DMS153 (cell line): ENCODE data around the gene NDRG3.
A peak's percentile ranks its signal among the peaks of the same experiment; 100 is the strongest.
"Not testable (repeated sequence)": the region's sequence is repeated elsewhere in the genome, so short reads cannot be mapped to it uniquely, and the experiment has no call there.

ENCODE experiments used
- DNase-seq: peaks from one replicate; lab custom pipeline; 2025; lab: John Stamatoyannopoulos, UW

Gene NDRG3

GRCh38 chr20:36644032-36644705 is 101.7 kb downstream of the NDRG3 start:
- DNase-seq: no peak

- DNase-seq: no peak
These were observed 103.8 kb downstream of the NDRG3 start for GRCh38 chr20:36642136-36642535.

DNA sequence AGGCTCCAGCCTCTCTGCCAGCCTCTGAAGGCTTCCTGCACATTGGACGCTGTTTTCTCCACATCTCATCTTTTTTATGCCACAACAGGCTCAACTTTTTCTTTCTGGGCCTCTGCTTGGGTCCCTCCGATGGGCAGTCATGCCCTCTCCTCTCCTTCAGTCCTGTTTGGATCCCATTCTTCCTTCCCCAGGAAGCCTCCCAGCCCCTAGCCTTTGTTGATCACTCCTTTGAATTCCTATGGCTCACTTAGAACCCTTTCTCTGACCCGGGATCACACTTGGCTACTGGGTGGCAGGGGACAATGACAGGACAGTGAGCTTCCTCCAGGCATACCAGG is 104.4 kb downstream of the NDRG3 start:
- DNase-seq: no peak

DNA sequence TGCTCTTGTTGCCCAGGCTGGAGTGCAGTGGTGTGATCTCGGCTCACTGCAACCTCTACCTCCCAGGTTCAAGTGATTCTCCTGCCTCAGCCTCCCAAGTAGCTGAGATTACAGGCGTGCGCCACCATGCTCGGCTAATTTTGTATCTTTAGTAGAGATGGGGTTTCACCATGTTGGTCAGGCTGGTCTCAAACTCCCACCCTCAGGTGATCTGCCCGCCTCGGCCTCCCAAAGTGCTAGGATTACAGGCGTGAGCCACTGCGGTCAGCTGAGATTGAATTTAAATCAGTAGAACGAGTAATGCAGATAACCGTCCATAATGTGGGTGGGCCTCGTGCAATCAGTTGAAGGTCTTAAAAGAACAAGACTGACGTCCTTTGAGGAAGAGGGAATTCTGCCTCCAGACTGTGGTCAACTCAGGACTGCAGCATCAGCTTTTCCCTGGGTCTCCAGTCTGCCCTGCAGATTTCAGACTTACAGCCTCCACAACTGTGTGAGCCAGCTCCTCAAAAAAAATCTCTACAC is 107.0 kb downstream of the NDRG3 start:
- DNase-seq: not testable (repeated sequence)

DNA sequence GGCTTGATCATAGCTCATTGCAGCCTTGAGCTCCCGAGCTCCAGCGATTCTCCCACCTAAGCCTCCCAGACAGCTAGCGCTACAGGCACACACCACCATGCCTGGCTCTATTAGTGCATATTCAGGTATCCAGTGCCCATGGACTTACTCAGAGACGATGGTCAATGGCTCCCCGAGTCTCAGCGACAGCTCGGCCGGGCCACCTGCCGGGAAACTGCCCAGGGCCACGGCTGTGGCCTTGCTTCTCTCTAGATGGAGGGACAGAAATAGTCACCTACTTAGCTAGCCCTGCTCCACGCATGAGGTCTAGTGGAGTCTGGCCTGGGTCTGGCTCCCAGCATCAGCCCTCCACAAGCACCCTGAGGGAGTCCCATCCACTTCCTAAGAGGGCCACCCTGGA is 111.5 kb downstream of the NDRG3 start:
- no peak for DNase-seq

DNA sequence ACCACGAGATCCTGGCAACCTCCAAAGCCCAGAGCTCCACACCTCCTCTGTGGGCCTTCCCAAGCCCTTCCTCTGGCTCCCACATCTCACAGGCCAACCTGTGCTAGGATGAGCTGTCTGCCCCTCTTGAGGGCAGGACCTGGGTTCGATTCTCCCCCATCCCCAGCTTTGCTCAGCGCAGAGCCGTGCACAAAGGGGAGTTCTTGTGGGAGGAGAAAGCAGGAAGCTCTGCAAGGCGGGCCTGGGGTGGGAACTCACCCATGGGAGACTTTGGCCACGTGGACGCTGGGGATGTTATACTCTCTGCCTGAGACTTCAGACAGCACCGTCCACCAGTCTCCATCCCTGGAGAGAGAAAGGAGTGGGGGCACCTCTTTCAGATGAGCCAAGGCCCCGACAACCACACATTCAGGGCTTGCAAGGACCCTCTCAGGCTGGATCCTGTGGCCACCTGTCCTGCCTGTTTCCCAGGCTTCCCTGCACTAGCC is 112.6 kb downstream of the NDRG3 start:
- no peak for DNase-seq

GRCh38 chr20:36632487-36633284 is 113.2 kb downstream of the NDRG3 start:
- DNase-seq: no peak

DNA sequence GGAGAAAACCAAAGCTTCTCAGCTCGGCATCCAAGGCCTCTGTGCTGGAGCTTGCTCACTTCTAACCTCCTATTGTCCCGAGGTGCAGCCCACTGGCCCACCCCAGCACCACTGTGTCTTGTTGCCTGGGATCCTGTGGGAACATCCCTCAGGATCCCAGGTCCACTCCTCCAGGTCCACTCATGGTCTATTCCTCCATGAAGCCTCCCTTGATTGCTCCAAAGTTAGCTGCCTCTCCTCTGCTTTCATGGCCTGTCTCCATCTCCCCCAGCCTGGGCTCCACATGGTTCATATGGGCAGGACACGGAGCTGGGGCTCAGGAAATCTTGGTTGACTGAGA is 113.8 kb downstream of the NDRG3 start:
- DNase-seq: no peak

DNA sequence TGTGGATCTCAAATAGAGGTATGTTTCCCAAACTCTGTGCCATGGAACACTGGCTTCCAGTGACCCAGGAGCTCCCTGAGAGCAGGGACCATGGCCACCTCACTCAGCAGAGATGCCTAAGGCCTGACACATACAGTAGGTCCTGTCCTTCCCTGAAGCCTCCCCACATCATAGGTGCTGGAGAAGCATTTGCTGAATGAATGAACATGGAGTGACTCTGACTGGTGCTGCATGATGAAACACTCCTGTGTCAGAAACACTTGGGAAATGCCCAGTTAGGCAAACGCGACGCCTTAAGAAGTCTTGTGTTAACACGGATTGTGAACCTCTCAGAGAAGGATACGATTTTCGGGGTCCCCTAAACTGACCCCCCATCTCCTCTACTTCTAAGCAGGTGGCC is 114.2 kb downstream of the NDRG3 start:
- no peak for DNase-seq

DNA sequence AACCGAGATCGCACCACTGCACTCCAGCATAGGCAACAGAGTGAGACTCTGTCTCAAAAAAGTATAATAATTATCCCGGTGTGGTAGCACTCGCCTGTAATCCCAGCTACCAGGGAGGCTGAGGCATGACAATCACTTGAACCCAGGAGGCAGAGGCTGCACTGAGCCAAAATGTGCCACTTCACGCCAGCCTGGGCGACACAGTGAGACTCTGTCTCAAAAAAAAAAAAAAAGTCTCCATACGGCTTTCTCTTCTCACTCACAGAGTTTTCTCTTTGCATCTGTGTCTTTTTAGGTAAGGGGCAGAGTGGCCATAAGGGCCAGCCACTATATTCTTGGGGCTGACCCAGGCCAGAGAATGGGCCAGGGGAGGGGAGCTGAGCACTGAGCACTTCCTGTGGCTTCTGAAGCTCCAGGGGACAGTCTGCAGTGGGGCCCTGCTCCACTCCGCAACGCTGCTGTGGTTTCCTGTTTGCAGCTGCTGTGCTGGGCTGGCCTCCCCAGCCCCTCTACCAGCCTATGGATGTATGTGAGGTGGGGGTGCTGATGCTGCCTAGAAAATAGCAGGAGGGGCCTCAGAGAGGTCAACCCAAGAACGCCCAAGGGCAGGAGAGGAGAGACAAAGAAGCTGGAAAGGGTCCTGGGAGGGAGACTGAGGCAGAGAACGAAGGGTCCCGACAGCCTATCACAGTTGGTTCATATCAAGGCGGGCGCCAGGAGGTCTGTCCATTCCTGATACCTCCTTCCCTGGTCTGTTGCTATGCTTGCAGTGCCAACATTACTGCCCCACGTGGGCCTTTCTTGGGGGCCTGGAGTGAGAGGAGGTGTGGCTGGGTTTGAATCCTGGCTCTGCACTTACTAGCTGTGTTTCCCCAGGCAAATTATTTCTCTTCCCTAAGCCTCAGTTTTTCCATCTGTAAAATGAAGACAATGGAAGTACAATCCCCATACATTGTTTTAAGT is 115.9 kb downstream of the NDRG3 start:
- no peak for DNase-seq

GRCh38 chr20:36628076-36628475 is 117.8 kb downstream of the NDRG3 start:
- no peak for DNase-seq

- DNase-seq: no peak
These were observed 121.0 kb downstream of the NDRG3 start for GRCh38 chr20:36624944-36625324.

DNA sequence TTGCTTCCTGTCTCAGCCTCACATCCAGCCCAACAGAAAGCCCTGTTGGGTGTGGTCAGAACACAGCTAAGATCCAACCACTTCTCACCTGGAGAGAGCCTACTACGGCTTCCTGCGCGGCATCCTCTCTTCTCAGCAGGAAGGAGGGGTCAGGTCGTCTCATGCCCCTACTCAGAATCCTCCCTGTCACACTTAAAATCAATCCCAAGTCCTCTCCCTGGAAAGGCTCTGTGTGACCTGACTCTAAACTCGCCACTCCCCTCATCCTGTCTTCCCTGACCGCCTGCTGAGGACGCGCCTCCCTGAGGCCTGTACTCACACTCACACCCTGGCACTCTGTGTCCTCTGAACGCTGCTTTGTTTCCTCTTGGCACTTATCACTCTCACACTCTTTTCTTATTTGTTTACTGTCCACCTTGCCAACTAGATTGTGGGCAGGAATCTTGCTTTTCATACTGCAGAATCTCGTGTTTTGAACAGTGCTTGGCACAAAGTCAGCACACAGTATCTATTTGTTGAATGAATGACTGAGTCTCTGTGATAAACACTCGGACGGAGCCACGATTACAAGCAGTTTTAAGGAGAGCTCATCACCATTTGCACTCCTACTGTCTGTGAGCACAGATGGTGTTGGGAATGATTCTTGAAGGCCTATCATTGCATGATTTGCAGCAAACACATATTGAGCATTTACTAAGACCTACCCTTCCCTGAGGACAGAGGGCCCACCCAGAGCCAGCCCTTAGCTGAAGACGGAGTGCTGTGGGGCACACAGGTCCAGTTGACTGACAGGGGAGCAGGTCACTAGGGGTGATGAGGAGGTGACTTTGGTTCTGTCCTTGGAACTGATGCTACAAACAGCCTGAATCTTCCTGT is 121.6 kb downstream of the NDRG3 start:
- peak; percentile 24 for DNase-seq

DNA sequence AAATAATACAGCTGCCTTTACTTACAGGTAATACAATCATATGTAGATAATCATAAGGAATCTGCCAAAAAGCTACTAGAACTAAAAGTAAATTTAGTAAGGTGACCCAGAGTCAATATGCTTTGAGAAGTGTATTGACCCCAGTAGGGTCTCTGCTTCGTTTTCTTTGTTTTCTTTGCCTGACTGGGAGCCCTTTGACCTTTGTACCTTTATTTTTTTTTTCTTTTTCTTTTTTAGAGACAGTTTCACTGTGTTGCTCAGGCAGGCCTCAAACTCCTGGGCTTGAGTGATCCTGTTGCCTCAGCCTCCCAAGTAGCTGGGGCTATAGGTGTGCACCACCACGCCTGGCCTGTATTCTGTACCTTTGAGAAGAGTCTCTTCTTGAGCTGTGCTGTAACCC is 122.4 kb downstream of the NDRG3 start:
- no peak for DNase-seq

GRCh38 chr20:36620917-36621316 is 125.0 kb downstream of the NDRG3 start:
- DNase-seq: no peak

- no peak for DNase-seq
These were observed 130.9 kb downstream of the NDRG3 start for GRCh38 chr20:36614781-36615557.

DNA sequence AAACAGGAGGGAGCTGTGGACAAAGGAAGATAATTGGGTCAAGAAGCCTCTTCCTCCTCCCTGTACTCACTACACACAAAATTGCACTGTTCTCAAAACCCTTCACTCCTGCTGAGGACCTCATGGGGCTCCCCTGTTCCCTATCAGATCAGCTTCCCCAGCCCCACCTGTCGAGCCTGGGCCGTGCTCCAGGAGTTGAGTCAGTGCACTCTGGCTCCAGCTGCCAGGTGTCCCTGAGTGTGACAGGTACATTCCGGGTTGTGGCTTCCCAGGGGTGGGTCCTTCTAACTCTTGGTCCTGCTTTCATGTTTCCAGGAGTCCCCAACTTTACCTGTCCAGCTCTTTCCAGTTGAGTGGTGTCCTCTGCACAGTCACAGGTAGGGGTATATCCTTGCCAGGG is 131.9 kb downstream of the NDRG3 start:
- DNase-seq: no peak

- DNase-seq: no peak
These were observed 134.3 kb downstream of the NDRG3 start for GRCh38 chr20:36611625-36612024.

DNA sequence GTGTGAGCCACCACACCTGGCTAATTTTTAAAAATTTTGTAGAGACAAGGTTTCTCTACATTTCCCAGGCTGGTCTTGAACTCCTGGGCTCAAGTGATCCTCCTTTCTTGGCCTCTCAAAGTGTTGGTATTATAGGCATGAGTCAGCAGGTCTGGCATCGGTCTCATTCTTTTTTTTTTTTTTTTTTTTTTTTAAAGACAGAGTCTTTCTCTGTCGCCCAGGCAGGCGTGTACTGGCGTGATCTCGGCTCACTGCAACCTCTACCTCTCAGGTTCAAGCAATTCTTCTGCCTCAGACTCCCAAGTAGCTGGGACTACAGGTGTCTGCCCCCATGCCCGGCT is 137.5 kb downstream of the NDRG3 start:
- not testable (repeated sequence) for DNase-seq

DNA sequence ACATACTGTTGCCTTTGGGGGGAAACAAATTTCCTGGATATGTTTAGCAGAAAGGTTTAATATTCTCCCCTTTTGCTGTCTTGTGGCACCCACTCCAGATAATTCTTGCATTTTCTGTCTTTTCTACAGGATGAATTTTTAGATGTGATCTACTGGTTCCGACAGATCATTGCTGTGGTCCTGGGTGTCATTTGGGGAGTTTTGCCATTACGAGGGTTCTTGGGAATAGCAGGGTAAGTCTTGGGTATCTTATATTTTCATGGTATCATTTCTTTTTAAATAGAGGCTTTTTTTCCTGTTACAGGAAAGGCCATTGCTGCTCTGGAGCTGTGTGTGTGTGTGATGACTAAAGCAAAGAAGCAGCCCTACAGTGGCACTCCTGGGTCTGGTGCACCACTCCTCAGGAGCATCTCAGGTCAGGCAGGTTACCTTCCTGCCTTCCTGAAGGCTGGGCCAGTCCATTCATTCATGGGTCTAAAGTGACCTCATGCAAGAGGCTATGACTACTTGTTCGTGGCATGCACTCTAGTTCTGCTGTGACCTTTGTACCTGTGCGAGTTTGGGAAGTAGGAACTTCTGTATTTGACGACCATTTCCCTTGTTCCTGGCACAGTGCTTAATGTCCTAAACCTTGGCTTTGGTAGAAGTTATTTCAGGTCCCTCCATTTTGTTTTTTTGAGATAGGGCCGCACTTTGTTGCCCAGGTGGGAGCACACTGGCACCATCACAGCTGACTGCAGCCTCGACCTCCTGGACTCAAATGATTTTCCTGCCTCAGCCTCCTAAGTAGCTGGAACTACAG is 138.1 kb downstream of the NDRG3 start:
- DNase-seq: no peak
